OCI-LY3 (cell line): ENCODE results near the gene NCF1.

Source experiments
- EZH2phosphoT487 ChIP-seq: fragments of 200-600 bp; shearing (Covaris generic); IDR thresholded peaks from 2 replicates; pipeline ENCODE4 v1.6.1; 2018; ENCODE audit warnings: antibody characterized with exemption, mixed run types, low read depth
- TF ChIP-seq, protein P1 (sequence below): fragments of 200-600, 300-600 bp; sonication (generic); IDR thresholded peaks from 2 replicates; pipeline ENCODE4 v1.5.1; 2014; ENCODE audit warnings: antibody characterized with exemption, low read length, low read depth

- TF ChIP-seq, protein P1, sequence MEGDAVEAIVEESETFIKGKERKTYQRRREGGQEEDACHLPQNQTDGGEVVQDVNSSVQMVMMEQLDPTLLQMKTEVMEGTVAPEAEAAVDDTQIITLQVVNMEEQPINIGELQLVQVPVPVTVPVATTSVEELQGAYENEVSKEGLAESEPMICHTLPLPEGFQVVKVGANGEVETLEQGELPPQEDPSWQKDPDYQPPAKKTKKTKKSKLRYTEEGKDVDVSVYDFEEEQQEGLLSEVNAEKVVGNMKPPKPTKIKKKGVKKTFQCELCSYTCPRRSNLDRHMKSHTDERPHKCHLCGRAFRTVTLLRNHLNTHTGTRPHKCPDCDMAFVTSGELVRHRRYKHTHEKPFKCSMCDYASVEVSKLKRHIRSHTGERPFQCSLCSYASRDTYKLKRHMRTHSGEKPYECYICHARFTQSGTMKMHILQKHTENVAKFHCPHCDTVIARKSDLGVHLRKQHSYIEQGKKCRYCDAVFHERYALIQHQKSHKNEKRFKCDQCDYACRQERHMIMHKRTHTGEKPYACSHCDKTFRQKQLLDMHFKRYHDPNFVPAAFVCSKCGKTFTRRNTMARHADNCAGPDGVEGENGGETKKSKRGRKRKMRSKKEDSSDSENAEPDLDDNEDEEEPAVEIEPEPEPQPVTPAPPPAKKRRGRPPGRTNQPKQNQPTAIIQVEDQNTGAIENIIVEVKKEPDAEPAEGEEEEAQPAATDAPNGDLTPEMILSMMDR = no peak
- TF ChIP-seq EZH2phosphoT487 = no peak
Measured at GRCh38 chr7:74725840-74726239, 48.0 kb upstream of the NCF1 start.
